ENCODE data around the gene ZNF438.

DNA sequence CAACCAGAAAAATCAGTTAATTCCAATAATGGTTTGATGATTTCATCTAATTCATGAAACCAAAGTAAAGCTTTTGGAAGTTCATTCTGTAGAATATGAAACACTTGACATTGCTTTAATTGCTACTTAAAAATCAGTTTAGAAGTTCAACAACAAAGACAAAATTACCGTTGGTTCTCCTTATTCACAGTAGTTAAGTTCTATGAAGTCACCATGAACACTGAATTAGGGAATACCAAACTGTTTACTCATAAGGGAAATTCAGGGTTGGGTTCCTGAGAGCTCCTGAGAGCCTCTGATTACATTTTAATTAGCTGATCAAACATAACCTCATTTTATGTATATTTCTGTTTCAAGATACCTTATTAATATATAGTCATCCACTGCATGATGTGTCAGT, 46.2 kb downstream of the ZNF438 start:
- TF ChIP-seq CTCF (conservative IDR thresholded peaks at IDR 0.05 in 1 of 2, IDR thresholded peaks at IDR 0.05 in 1 of 2; ENCODE audit: extremely low read depth in 1 of 2, insufficient read depth in 1 of 2, low read depth in 1 of 2, low read length in 2 of 2) (no peak), EZH2 (IDR thresholded peaks at IDR 0.05; ENCODE audit: borderline replicate concordance, low read length) (no peak)
